Muscle layer of colon (tissue), 2 donors: ENCODE measurements around the gene SMPD3.

Experiments used
- H3K27ac ChIP-seq: one replicate; pipeline ENCODE4 v1.7.0; 2013; ENCODE audit warnings: low read depth, mild to moderate bottlenecking, low read length, moderate library complexity
- H3K27me3 ChIP-seq, 2 donors: one replicate each; pipeline ENCODE4 v1.7.0; 2013; ENCODE audit warnings: low read length in 2 of 2, mild to moderate bottlenecking in 2 of 2; ENCODE audit not compliant: insufficient read depth in 2 of 2, control insufficient read depth in 1 of 2
- H3K36me3 ChIP-seq: one replicate; pipeline ENCODE4 v1.7.0; 2013; ENCODE audit warnings: mild to moderate bottlenecking, low read length; ENCODE audit not compliant: insufficient read depth
- H3K4me1 ChIP-seq: one replicate; pipeline ENCODE4 v1.7.0; 2013; ENCODE audit warnings: mild to moderate bottlenecking, low read length; ENCODE audit not compliant: insufficient read depth
- H3K4me3 ChIP-seq, 2 donors: one replicate each; pipeline ENCODE4 v1.7.0; 2013; ENCODE audit warnings: low read length in 2 of 2, low read depth in 1 of 2, mild to moderate bottlenecking in 1 of 2, moderate library complexity in 1 of 2
- H3K9ac ChIP-seq: one replicate; pipeline ENCODE4 v1.7.0; 2013; ENCODE audit warnings: low read length
- H3K9me3 ChIP-seq: one replicate; pipeline ENCODE4 v1.7.0; 2013; ENCODE audit warnings: mild to moderate bottlenecking, low read length
- donor health status: abdominal sarcoma.
- donor health status: Adenocarcinoma of cecum.

Gene SMPD3

DNA sequence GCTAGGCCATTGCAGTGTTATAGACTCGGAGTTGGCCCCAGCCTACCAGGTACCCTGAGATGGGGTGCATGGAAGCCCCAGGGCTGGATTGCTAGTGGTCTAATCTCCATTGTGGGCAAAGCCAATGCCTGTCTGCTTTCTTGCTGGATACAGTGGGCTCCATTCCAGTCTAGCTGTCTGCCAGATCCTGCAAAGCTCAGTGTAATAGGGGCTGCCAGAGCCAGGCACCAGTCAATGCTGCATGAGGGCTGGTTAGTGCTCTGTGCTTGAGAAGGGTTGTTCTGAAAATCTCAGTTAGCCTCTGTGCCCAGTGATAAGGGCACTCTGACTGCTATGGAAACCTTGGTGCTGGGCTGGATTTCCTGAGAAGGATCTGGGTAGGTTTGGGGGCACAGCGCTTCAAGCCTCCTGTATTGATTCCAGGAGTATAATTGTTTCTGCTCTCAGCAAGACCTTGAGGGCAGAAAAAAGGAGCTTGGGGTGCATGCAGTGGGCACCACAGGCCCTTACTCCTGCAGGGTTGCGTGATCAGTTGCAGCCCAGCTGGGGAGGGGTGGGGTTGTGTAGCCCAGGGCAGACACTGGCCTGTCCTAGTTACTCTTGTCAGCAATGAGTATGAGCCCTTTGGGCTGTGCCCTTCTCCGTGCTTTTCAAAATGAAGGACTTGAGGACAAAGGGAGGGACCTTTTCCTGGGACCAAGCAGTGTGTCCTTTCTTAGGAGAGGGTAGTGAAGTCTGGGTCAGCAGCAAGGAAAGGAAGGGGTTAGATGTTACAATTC is 19.0 kb downstream of the SMPD3 start:
- Histone ChIP-seq H3K27ac (no peak overlapping the region), H3K9me3 (no peaks in the 10 kb centered on the region), H3K4me3 (no peak overlapping the region), H3K36me3 (no peaks in the 10 kb centered on the region), H3K27me3 (no peaks in the 10 kb centered on the region), H3K9ac (no peak overlapping the region), H3K4me1 (no peaks in the 10 kb centered on the region)

DNA sequence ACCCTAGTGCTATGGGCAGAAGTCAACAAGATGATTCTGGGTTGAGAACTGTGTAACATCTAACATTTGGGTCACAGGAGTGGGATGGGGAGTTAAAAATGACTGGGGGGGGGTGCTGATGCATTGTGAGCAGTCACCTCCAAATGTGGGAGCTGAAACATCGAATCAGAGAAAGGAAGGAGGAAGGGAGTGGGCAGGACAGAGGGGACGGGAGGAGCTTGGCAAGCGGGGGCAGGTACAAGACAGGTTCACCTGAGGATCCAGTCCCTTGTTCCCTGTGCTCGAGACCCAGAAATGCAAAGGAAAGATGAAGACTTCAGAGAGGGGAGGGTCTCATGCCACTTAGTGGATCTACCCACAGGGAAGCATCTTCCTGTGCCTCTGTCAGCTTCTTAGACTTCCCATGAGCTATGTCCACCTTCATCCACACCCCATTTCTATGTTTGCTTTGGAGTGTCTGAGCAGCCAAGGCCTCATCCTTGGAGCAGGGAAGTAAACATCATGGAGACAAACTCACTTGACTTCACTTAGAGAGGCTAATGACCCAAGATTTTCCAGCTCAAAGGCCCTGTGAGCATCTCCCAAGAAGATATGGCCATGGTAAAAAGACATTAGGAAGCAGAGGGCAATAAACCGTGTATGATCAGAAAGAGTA is 20.5 kb downstream of the SMPD3 start:
- no peaks in the 10 kb centered on the region for H3K4me1 ChIP-seq
- no peaks in the 10 kb centered on the region for H3K36me3 ChIP-seq
- H3K4me3 ChIP-seq = no peak overlapping the region
- no peaks in the 10 kb centered on the region for H3K9me3 ChIP-seq
- no peaks in the 10 kb centered on the region for H3K27me3 ChIP-seq
- H3K9ac ChIP-seq = no peak overlapping the region
- no peak overlapping the region for H3K27ac ChIP-seq

DNA sequence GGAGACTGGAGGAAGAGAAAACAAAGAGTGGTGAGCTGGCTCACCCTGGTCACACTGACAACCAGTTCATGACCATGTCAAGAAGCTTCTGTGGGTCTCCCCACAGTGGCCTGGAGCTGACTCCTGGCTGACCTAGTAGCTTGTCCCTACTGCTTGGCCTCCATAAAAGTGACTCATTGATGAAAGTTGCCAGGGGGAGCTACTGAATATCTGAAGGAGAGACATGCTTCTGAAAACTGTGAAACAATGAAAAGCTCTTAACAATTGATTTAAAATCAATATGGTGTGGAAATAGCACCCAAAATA is 22.0 kb downstream of the SMPD3 start:
- Histone ChIP-seq H3K4me1 (no peaks in the 10 kb centered on the region), H3K36me3 (no peaks in the 10 kb centered on the region), H3K27ac (no peak overlapping the region), H3K9me3 (no peaks in the 10 kb centered on the region), H3K27me3 (no peaks in the 10 kb centered on the region), H3K9ac (no peak overlapping the region), H3K4me3 (no peak overlapping the region)

DNA sequence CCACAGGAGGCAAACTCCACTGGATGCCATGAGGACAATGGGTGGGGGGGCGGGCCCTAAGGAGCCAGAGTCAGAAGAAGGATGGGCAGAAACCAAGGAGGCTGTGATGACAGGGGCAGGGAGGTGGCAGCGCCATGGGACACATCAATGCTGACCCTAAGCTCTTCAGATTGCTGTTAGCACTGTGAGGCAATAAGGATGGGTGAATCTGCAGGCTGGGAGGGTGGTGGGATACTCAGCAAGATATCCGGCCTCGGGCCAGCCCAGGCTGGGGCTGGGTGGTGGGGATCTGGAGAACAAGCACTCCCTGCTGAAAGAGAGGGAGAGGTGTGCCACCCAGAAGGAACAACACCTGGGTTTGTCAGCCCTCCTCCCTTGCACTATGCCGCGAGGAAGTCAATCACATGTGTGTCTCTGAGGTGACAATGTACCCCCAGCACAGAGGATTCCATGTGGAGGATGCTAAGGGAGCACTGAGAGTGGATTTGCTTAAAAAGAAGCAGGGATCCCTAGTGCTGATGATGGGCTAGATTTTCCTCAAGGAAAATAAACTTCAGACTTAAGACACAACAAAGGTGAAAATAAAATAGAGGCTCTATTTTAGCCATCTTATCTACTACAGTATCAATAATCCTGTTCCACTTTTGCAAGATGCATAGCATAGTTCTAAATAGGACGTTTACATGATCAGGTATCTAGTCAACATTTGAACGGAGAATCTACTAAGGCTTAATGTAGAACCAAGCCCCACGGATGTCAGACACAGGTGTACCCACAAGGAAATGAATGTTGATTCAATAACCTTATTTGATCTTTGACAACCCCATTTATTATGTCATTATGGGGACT is 22.6 kb downstream of the SMPD3 start:
- H3K36me3 ChIP-seq = no peaks in the 10 kb centered on the region
- no peaks in the 10 kb centered on the region for H3K27me3 ChIP-seq
- no peak overlapping the region for H3K27ac ChIP-seq
- H3K9ac ChIP-seq = no peak overlapping the region
- H3K4me1 ChIP-seq = no peaks in the 10 kb centered on the region
- H3K4me3 ChIP-seq = no peak overlapping the region
- H3K9me3 ChIP-seq = no peaks in the 10 kb centered on the region

DNA sequence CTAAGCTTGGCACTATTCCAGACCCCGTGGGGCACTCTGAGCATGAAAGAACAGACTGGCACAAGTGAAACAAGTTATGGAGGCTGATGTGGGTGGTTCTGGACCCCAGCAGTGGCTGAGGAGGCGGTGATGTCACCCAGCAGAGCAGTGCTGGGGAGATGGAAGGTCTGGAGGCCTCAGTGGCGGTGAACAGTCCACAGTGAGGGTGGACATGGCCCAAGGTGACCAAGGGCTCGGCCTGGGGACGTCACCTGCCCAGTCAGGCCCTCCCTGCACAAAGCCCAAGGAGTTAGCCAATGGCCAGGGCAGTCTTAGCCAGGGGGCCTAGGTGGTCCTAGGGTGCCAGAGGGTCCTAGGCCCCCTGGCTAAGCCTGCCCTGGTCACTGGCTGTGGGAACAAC is 24.5 kb downstream of the SMPD3 start:
- H3K9me3 ChIP-seq = no peaks in the 10 kb centered on the region
- no peak overlapping the region for H3K4me3 ChIP-seq
- no peaks in the 10 kb centered on the region for H3K27me3 ChIP-seq
- H3K9ac ChIP-seq = no peak overlapping the region
- no peak overlapping the region for H3K27ac ChIP-seq
- H3K36me3 ChIP-seq = no peaks in the 10 kb centered on the region
- no peaks in the 10 kb centered on the region for H3K4me1 ChIP-seq

DNA sequence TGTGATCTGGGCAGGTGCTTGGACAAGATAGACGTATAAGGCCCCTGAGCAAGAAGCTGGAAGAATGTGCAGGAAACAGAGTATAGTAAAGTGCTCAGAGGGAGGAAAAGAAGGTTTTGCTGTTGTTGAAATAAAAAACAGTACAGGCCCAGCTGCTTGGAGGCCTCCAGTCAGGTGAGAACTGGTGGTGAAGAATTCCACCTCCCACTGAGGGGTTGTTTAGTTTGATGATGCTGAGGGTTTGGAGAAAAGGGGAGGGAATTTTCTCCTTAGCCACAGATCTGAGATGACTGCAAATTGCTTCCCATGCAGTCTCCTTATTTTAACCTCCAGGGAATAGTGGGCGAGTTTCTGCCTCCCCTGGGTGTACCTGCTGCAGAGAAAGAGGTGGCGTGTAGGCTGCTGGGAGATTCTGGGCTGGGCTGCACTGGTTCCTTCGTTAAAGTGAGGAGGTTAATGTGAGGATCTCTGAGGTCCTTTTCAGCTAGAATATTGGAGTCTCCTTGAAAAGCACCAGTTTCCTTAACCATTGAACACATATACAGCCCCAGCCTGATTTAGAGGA is 25.8 kb downstream of the SMPD3 start:
- no peak overlapping the region for H3K27ac ChIP-seq
- no peak overlapping the region for H3K9ac ChIP-seq
- H3K9me3 ChIP-seq = no peaks in the 10 kb centered on the region
- H3K4me3 ChIP-seq = no peak overlapping the region
- no peaks in the 10 kb centered on the region for H3K27me3 ChIP-seq
- H3K36me3 ChIP-seq = no peaks in the 10 kb centered on the region
- H3K4me1 ChIP-seq = no peaks in the 10 kb centered on the region

DNA sequence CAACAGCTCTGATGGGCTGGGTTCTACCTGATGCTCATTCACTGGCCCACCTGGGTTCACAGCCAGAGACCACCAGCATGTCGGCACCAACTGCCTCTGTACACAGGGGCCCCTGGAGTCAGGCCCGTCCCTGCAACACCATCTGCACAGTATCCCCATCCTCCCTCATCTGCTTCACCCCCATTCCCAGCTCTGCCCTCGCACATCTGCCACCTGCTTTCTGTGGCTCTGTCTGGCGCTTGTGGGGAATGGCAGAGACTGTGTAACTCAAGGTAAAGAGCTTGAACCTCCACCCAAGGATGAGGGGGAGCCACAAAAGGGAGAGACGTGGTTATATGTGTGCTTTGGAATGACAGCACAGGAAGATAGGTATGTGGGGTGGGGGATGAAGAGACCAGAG is 27.2 kb downstream of the SMPD3 start:
- Histone ChIP-seq H3K27ac (no peak overlapping the region), H3K4me3 (no peak overlapping the region), H3K27me3 (no peaks in the 10 kb centered on the region), H3K9me3 (no peaks in the 10 kb centered on the region), H3K9ac (no peak overlapping the region), H3K36me3 (no peaks in the 10 kb centered on the region), H3K4me1 (no peaks in the 10 kb centered on the region)

DNA sequence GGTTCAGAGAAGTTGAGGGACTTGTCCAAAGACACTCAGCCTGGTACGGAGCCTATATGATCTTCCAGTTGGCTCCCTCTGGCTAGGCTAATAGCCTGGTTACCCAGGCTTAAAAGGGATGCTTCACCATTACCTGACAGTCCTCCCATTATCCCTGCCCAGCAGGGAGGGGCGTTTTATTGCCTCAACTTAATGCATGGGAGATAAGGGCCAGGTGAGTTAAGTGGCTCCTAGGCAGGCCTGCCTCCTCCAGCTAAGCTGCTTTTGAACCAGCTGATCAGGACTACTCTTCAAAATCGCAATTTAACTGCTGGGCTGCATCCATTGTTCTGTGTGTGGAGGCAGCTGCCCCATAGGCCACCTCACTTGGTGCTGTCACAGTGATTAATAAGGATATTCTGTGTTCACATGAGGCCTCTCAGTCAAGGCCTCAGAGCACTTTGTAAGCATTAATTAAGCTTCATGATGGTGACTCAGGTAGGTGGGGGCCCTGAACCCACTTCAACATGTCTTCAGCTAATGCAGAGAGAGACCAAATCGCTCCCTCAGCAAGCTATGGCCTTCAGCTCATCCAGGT is 27.9 kb downstream of the SMPD3 start:
- no peak overlapping the region for H3K4me3 ChIP-seq
- no peaks in the 10 kb centered on the region for H3K9me3 ChIP-seq
- H3K9ac ChIP-seq = no peak overlapping the region
- no peaks in the 10 kb centered on the region for H3K4me1 ChIP-seq
- no peak overlapping the region for H3K27ac ChIP-seq
- no peaks in the 10 kb centered on the region for H3K27me3 ChIP-seq
- H3K36me3 ChIP-seq = no peaks in the 10 kb centered on the region

DNA sequence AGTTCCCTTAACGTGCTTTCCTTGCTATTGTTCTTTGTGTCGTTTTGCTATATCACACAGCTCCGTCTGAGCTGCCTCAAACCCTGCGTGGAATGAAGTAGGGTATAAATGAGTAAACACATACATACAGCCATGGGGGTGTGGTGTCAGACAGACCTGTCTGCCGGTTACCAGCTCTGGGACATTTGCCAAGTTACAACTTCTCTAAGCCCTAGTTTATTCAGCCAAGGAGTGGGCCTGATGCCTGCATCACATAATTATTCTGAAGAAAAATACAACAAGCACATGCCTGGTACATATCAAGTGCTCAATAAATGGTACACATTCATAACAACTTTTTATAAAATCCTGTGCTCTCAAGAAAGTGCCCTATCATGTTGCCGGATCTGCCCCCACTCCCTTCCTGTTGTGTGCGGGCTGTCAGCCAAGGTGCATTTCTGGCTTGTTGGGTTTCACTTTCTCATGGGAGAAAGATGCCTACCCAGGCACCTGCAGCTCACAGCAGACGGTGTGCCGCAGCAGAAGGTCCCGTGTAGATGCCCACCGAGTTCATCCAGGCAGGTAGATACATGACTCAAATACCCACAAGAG is 30.5 kb downstream of the SMPD3 start:
- Histone ChIP-seq H3K27me3 (no peaks in the 10 kb centered on the region), H3K9ac (no peak overlapping the region), H3K9me3 (no peaks in the 10 kb centered on the region), H3K4me3 (no peak overlapping the region), H3K4me1 (no peaks in the 10 kb centered on the region), H3K27ac (no peak overlapping the region), H3K36me3 (no peaks in the 10 kb centered on the region)

DNA sequence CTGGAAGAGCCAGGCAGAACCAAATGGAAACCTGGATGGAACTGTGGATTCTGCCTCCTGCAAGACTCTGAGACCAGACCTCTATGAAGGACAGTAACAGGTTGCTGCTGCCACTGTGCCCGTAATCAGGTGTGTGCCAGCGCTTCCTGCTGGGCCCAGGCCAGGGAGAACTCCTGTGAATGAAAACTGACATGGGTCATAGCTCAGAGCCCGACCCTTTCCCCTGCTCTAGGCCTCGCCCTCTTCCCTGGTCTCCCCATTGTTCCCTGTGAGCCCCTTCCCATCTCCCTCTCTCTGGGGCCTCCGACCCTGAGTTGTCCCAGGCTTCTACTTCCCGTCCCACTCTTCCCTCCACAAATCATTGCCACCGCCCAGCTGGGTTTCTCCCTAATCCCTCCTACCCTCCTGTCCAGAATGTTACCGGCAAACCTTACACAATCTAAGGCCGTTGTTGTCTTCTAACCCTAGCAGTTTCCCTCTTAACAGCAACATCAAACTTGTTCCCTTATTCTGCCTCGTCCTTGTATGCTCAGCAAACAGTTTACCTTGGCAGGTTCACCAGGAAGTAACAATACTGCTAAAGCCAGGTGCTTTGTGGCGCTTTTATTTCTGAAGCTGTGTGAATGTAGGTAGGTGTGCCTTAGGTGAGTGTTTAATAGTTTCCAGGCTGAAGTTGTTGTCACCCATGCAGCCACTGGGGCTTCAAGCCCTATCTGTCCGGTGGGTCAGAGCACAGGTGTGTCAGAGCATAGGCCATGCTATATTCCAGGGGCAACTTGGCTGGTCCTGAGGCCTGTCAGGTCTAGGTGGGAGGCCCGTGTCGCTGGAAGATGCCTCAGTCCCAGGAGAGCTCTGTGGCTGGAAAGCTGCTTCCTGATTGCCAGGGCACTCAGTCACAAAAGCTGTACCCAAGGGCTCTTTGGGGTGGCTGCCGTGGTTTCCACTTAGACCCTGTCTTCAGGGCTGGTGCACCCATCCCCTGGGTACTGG is 32.0 kb downstream of the SMPD3 start:
- Histone ChIP-seq H3K27ac (no peak overlapping the region), H3K9ac (no peak overlapping the region), H3K27me3 (peaks cover 0 to under 1% of the 10 kb centered on the region in 2 donors), H3K9me3 (no peaks in the 10 kb centered on the region), H3K4me1 (no peaks in the 10 kb centered on the region), H3K4me3 (no peak overlapping the region), H3K36me3 (no peaks in the 10 kb centered on the region)
